Transverse colon (tissue), 4 donors: ENCODE results near the gene NPPB. TPM values are rescaled to one million over a fixed set of nuclear protein-coding genes. Genes with fewer than 3 reads are reported as not detected.

ENCODE experiments used
- DNase-seq: peaks from one replicate; pipeline ENCODE4 v3.0.0-alpha.2; 2019
- H3K27ac ChIP-seq, 4 donors: fragments of 200-600 bp; sonication (generic); 2 replicates each; pipeline ENCODE4 v1.5.1; 2016 to 2018; ENCODE audit warnings: inconsistent platforms in 4 of 4
- H3K27me3 ChIP-seq: fragments of 200-600 bp; sonication (generic); 2 replicates; pipeline ENCODE4 v1.5.1; 2017; ENCODE audit warnings: inconsistent platforms
- H3K36me3 ChIP-seq, 4 donors: fragments of 200-600 bp; sonication (generic); 2 replicates each; pipeline ENCODE4 v1.5.1; 2017 to 2019; ENCODE audit warnings: inconsistent platforms in 4 of 4
- H3K4me1 ChIP-seq, 4 donors: fragments of 200-600 bp; sonication (generic); 2 replicates each; pipeline ENCODE4 v1.5.1; 2017 to 2020; ENCODE audit warnings: inconsistent platforms in 4 of 4
- H3K4me3 ChIP-seq, 4 donors: fragments of 200-600 bp; sonication (generic); 1 replicate in 1 of 4; 2 replicates in 3 of 4; pipeline versions ENCODE4 v1.5.1 to v1.6.1; 2017 to 2019; ENCODE audit warnings: inconsistent platforms in 4 of 4
- H3K9me3 ChIP-seq, 2 donors: fragments of 200-600 bp; sonication (generic); 2 replicates each; pipeline ENCODE4 v1.5.1; 2017 to 2019; ENCODE audit warnings: inconsistent platforms in 2 of 2
- EP300 ChIP-seq: sonication (generic); formaldehyde crosslinking; IDR thresholded peaks from one replicate; pipeline ENCODE4 v1.6.1; 2017; ENCODE audit warnings: antibody characterized with exemption, low read depth
- POLR2A ChIP-seq: fragments of 450-650 bp; IDR thresholded peaks from one replicate; pipeline ENCODE4 v1.6.1; 2016; ENCODE audit warnings: antibody characterized with exemption, mild to moderate bottlenecking, moderate library complexity
- POLR2AphosphoS5 ChIP-seq, 3 donors: sonication (generic); formaldehyde crosslinking; IDR thresholded peaks; one replicate each; pipeline ENCODE4 v1.6.1; 2016; ENCODE audit warnings: antibody characterized with exemption in 3 of 3
- WGBS, 2 donors: methylation state at CpG; one replicate each; pipeline ENCODE4 v1.1.5; 2018; ENCODE audit warnings: low coverage in 1 of 2; 5-methylcytosine and 5-hydroxymethylcytosine counted together
- in situ Hi-C, 4 donors: fragments of 200-750 bp; cut with MboI; loops; one replicate each; pipeline versions ENCODE4 v1.15.0 to v1.15.1; 2017; ENCODE audit warnings: low sequenced_read_pairs in 3 of 4, low pct_ligation_motif_present in 1 of 4, low pct_unique_long_range_greater_than_20kb in 1 of 4
- intact Hi-C: fragments of 100-400 bp; cut with DNase I; formaldehyde crosslinking; loops from one replicate; pipeline ENCODE4 v1.15.1; 2023; ENCODE audit warnings: low total_unique reads
- total RNA-seq, 4 donors: library from RNA; depleted of rRNA; stranded (reverse); fragments of >200 nt; gene quantifications; one replicate each; pipeline ENCODE4 v1.1.0, GENCODE V29; 2016
- TF ChIP-seq, protein P1 (sequence below), 5 experiments: fragments of 200-600 bp in 3 of 5; fragments of 450-650 bp in 2 of 5; sonication (generic) in 3 of 5; IDR thresholded peaks; 1 replicate in 2 of 5; 2 replicates in 3 of 5; pipeline ENCODE4 v1.5.1; 2016 to 2017; ENCODE audit warnings: antibody characterized with exemption in 5 of 5, inconsistent platforms in 3 of 5, mild to moderate bottlenecking in 2 of 5, moderate library complexity in 1 of 5

NPPB gene
- total RNA-seq, 4 donors from 2014 or later, result not detected

DNA sequence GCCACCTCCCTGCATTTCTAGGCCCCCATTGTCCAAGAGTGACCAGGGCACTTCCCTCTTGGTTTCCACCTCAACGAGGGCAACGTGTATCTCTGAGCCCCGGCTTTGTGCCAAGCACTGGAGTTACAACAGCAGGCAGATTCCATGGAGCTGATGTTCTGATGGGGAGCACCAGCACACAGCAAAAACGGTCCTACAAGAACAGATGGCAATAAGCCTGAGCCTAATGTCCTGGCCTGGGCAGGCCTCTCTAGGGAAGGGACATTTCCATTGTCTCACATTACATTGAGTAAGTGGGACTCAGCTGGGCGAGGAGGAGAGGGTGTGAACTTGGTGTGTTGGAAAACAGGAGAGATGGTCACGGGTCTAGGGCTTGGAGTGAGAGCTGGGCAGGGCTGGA is 27.2 kb upstream of the NPPB start:
- H3K4me3 ChIP-seq, result no peak overlapping the region
- H3K9me3 ChIP-seq, result no peaks in the 10 kb centered on the region
- no peaks in the 10 kb centered on the region for H3K27me3 ChIP-seq
- peaks cover 0 to 3% (median 0%) of the 10 kb centered on the region in 4 donors for H3K4me1 ChIP-seq
- DNase-seq, result no peak
- intact Hi-C loops (no loop called here), in situ Hi-C loops (no loop called here)
- TF ChIP-seq, protein P1, sequence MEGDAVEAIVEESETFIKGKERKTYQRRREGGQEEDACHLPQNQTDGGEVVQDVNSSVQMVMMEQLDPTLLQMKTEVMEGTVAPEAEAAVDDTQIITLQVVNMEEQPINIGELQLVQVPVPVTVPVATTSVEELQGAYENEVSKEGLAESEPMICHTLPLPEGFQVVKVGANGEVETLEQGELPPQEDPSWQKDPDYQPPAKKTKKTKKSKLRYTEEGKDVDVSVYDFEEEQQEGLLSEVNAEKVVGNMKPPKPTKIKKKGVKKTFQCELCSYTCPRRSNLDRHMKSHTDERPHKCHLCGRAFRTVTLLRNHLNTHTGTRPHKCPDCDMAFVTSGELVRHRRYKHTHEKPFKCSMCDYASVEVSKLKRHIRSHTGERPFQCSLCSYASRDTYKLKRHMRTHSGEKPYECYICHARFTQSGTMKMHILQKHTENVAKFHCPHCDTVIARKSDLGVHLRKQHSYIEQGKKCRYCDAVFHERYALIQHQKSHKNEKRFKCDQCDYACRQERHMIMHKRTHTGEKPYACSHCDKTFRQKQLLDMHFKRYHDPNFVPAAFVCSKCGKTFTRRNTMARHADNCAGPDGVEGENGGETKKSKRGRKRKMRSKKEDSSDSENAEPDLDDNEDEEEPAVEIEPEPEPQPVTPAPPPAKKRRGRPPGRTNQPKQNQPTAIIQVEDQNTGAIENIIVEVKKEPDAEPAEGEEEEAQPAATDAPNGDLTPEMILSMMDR (IDR thresholded peaks at IDR 0.05), result no peak
- no peak for TF ChIP-seq EP300
- TF ChIP-seq POLR2AphosphoS5 (IDR thresholded peaks at IDR 0.05), result no peak
- TF ChIP-seq POLR2A, result no peak
- 76% methylated on average over 6 of the region's 6 CpGs; no CpG with 5 or more reads in 1 of the 2 donors for WGBS, 2 donors
- no peaks in the 10 kb centered on the region for H3K36me3 ChIP-seq
- H3K27ac ChIP-seq, result no peak overlapping the region

DNA sequence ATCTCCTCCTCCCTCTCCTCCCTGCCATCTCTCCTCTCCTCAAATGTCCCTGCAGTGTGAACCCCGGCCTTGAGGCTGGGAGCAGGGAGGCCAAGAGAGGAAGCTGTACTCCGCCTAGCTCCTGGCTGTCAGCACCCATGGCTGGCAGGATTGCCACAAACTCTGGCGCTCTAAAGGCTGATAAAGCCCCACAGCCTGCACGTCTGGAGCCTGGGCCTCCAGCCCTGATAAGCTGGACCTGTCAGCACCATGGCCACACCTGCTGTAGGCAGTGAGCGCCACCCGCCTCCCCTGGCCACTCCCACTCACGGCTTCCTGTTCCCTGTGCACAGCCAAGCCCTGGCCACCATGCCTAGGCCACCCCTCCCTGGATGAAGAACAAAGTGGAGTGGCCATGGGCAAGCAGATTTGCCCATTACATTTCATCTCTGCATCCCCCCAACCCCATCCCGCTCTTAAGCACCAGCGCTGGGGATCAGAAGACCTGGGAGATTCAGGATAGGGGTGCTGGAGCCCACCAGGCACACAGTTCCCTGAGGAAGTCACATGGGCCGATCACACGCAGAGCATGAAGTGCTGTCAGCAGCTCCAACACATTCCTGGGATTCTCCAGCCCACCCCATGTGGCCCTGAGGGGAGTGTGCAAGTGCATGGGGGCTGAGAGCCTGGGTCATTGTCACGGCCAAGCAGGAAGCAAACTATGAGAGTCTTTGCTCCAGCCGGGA is 24.2 kb upstream of the NPPB start:
- Histone ChIP-seq H3K9me3 (no peaks in the 10 kb centered on the region), H3K4me1 (peaks cover 0 to 10% (median 0%) of the 10 kb centered on the region in 4 donors), H3K36me3 (no peaks in the 10 kb centered on the region), H3K27ac (no peak overlapping the region), H3K4me3 (no peak overlapping the region), H3K27me3 (no peaks in the 10 kb centered on the region)
- DNase-seq, result peak; percentile 69
- TF ChIP-seq, protein P1 (IDR thresholded peaks at IDR 0.05), result no peak
- TF ChIP-seq EP300 (no peak), POLR2A (no peak), POLR2AphosphoS5 (IDR thresholded peaks at IDR 0.05) (no peak)
- 40 to 50% methylated on average over 1 to 13 of the region's 13 CpGs for WGBS, 2 donors
- in situ Hi-C loops (no loop called here), intact Hi-C loops (no loop called here)

DNA sequence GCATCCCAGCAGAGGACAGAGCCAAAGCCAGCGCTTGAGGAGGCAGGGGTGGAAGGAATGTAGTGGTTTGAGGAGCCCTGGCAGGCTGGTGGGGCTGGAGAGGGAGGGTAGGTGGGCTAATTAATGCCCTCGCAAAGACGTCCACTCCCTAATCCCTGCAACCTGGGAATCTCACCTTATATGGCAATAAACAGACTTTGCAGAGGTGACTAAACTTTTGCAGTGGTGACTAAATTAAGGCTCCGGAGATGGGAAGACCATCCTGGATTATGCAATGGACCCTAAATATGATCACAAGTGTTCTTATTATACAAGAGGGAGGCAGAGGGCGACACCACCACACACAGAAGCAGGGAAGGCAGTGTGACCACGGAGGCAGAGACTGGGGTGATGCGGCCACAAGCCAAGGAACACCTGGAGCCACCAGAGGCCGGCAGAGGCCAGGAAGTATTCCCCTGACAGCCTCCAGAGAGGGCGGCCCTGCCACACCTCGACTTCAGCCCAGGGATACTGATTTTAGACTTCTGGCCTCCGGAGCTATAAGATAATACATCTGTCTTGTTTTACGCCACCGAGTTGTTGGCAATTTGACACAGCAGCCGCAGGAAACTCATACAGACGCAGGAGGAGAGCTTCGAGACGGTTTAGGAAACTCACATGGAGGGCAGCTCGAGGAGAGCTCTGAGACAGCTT is 23.1 kb upstream of the NPPB start:
- no peaks in the 10 kb centered on the region for H3K27me3 ChIP-seq
- H3K4me1 ChIP-seq, result peaks cover 0 to 10% (median 0%) of the 10 kb centered on the region in 4 donors
- TF ChIP-seq, protein P1 (IDR thresholded peaks at IDR 0.05), result no peak
- TF ChIP-seq POLR2AphosphoS5 (IDR thresholded peaks at IDR 0.05) (no peak), POLR2A (no peak), EP300 (no peak)
- no peak for DNase-seq
- no peaks in the 10 kb centered on the region for H3K36me3 ChIP-seq
- in situ Hi-C loops, result no loop called here
- H3K9me3 ChIP-seq, result no peaks in the 10 kb centered on the region
- H3K27ac ChIP-seq, result no peak overlapping the region
- intact Hi-C loops, result no loop called here
- WGBS, 2 donors, result 67 to 81% methylated on average over 12 to 18 of the region's 18 CpGs
- H3K4me3 ChIP-seq, result no peak overlapping the region

DNA sequence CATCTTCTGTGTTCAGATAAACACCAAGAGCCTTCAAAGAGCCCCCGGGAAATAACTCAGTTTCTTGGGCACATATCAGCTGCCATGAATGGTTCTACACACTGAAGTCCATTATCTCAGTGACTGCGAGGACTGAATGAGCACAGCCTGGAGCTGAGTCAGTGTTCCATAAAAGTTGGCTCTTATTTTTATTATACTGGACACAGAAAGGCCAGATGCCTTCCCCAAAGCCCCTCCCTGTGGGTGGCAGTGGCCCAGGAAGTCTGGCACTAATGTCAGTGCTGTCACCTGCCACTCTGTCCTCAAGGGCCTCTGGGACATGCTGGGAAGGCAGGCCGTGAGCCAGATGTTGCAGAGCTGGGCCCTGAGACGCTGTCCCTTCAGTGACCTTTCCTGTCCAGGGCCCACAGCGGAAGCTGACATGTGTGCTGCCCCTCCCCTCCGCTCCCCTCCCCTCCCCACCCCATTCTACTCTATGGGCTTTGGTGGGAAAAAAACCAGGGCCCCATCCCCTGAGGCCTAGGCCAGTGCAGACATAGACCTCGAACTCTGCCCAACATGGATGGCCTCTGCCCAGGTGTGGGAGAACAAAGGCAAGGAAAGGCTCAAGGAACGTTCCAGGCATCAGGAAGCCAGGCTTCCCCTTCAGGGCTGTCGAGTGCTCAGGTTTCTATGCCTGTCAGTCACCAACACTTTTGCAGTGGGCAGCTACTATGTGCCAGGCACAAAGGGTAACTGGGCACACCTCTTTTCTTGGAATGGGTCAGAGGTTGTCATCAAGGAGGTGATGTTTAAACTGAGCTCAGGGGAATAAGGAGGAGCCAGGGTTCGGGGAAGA is 22.4 kb upstream of the NPPB start:
- in situ Hi-C loops, result no loop called here
- intact Hi-C loops, result no loop called here
- DNase-seq, result no peak

More for the DNA sequence above, 22.4 kb upstream of the NPPB start:
- Histone ChIP-seq H3K27me3 (no peaks in the 10 kb centered on the region), H3K27ac (no peak overlapping the region), H3K9me3 (no peaks in the 10 kb centered on the region), H3K4me3 (no peak overlapping the region), H3K36me3 (no peaks in the 10 kb centered on the region), H3K4me1 (peaks cover 0 to 10% (median 0%) of the 10 kb centered on the region in 4 donors)
- 40 to 53% methylated on average over 2 to 10 of the region's 10 CpGs for WGBS, 2 donors
- no peak for TF ChIP-seq POLR2A
- no peak for TF ChIP-seq POLR2AphosphoS5 (IDR thresholded peaks at IDR 0.05)
- TF ChIP-seq EP300, result no peak
- TF ChIP-seq, protein P1 (IDR thresholded peaks at IDR 0.05), result no peak
